ENCODE data around the gene CEL. TPM values are rescaled to one million over a fixed set of nuclear protein-coding genes. Genes with fewer than 3 reads are reported as not detected.

The CEL gene
- total RNA-seq, 3 donors from 2014 or later, result 0.87 to 1.6 (median 1.4) TPM

GRCh38 chr9:133046900-133047295 is 14.9 kb upstream of the CEL start:
- intact Hi-C loops (cut with DNase I, micrococcal nuclease), result no loop called here
- Histone ChIP-seq H3K9me3 (no peaks in the 10 kb centered on the region), H3K4me1 (ENCODE audit: low read depth) (peaks cover 12% of the 10 kb centered on the region), H3K4me3 (no peak overlapping the region), H3K36me3 (ENCODE audit: low read depth) (peaks cover 6% of the 10 kb centered on the region)
- ATAC-seq, result no peak
- no peak for TF ChIP-seq CTCF (IDR thresholded peaks at IDR 0.05)
- no peak for DNase-seq

- ATAC-seq (peak; percentile 39), DNase-seq (peak in 2 of 3 donors; percentile 36 to 58)
- Histone ChIP-seq H3K4me1 (ENCODE audit: low read depth) (peaks cover 12% of the 10 kb centered on the region), H3K4me3 (no peak overlapping the region), H3K9me3 (no peaks in the 10 kb centered on the region), H3K36me3 (ENCODE audit: low read depth) (peaks cover 9% of the 10 kb centered on the region)
- intact Hi-C loops (cut with DNase I, micrococcal nuclease), result no loop called here
- TF ChIP-seq CTCF (IDR thresholded peaks at IDR 0.05), result no peak
These were observed 13.2 kb upstream of the CEL start for GRCh38 chr9:133048595-133048994.

GRCh38 chr9:133049043-133049442 is 12.7 kb upstream of the CEL start:
- Histone ChIP-seq H3K4me1 (ENCODE audit: low read depth) (peaks cover 12% of the 10 kb centered on the region), H3K36me3 (ENCODE audit: low read depth) (peaks cover 14% of the 10 kb centered on the region), H3K4me3 (no peak overlapping the region), H3K9me3 (no peaks in the 10 kb centered on the region)
- TF ChIP-seq CTCF (IDR thresholded peaks at IDR 0.05), result no peak
- intact Hi-C loops (cut with DNase I, micrococcal nuclease), result no loop called here
- ATAC-seq (no peak), DNase-seq (no peak)

- Histone ChIP-seq H3K36me3 (ENCODE audit: low read depth) (peaks cover 22% of the 10 kb centered on the region), H3K9me3 (no peaks in the 10 kb centered on the region), H3K4me1 (ENCODE audit: low read depth) (peaks cover 12% of the 10 kb centered on the region), H3K4me3 (no peak overlapping the region)
- no peak for TF ChIP-seq CTCF (IDR thresholded peaks at IDR 0.05)
- DNase-seq, result no peak
- no peak for ATAC-seq
- intact Hi-C loops (cut with DNase I, micrococcal nuclease), result no loop called here
These were observed 11.6 kb upstream of the CEL start for GRCh38 chr9:133050142-133050541.

- TF ChIP-seq CTCF (IDR thresholded peaks at IDR 0.05), result no peak
- peak; percentile 74 to 81 (median 80) for DNase-seq
- Histone ChIP-seq H3K4me1 (ENCODE audit: low read depth) (peaks cover 12% of the 10 kb centered on the region), H3K9me3 (no peaks in the 10 kb centered on the region), H3K4me3 (no peak overlapping the region), H3K36me3 (ENCODE audit: low read depth) (peaks cover 22% of the 10 kb centered on the region)
- peak; percentile 98 for ATAC-seq
- intact Hi-C loops (cut with DNase I, micrococcal nuclease), result no loop called here
These were observed 11.0 kb upstream of the CEL start for GRCh38 chr9:133050781-133051180.

- Histone ChIP-seq H3K4me1 (ENCODE audit: low read depth) (peaks cover 12% of the 10 kb centered on the region), H3K9me3 (no peaks in the 10 kb centered on the region), H3K36me3 (ENCODE audit: low read depth) (peaks cover 22% of the 10 kb centered on the region), H3K4me3 (no peak overlapping the region)
- no peak for TF ChIP-seq CTCF (IDR thresholded peaks at IDR 0.05)
- intact Hi-C loops (cut with DNase I, micrococcal nuclease), result no loop called here
- DNase-seq (no peak), ATAC-seq (no peak)
These were observed 10.4 kb upstream of the CEL start for GRCh38 chr9:133051281-133051900.

Measured in mucosa of descending colon (tissue), 3 donors.